H9 (cell line): ENCODE data around the gene CSNK1G1. TPM values are rescaled to one million over a fixed set of nuclear protein-coding genes. Genes with fewer than 3 reads are reported as not detected.

Experiments
- DNase-seq: peaks from one replicate; pipeline ENCODE4 v3.0.0-alpha.2; 2017
- H2AFZ ChIP-seq: one replicate; pipeline ENCODE4 v1.6.1; 2013; ENCODE audit warnings: mild to moderate bottlenecking, low read length, control low read depth, moderate library complexity
- H2AK5ac ChIP-seq: 2 replicates; pipeline ENCODE4 v1.6.1; 2013; ENCODE audit warnings: low read length, control low read depth, mixed read lengths; ENCODE audit not compliant: insufficient read length
- H2BK120ac ChIP-seq: one replicate; pipeline ENCODE4 v1.6.1; 2013; ENCODE audit warnings: low read depth, mild to moderate bottlenecking, low read length, control low read depth, inconsistent platforms; ENCODE audit not compliant: poor library complexity, severe bottlenecking
- H2BK12ac ChIP-seq: 2 replicates; pipeline ENCODE4 v1.6.1; 2013; ENCODE audit warnings: low read length, control low read depth, mixed read lengths, low read depth; ENCODE audit not compliant: insufficient read length
- H2BK15ac ChIP-seq: 2 replicates; pipeline ENCODE4 v1.6.1; 2013; ENCODE audit warnings: low read depth, low read length, control low read depth
- H2BK20ac ChIP-seq: one replicate; pipeline ENCODE4 v1.6.1; 2013; ENCODE audit warnings: low read depth, mild to moderate bottlenecking, low read length, control low read depth, inconsistent platforms; ENCODE audit not compliant: poor library complexity, severe bottlenecking
- H2BK5ac ChIP-seq: 2 replicates; pipeline ENCODE4 v1.6.1; 2013; ENCODE audit warnings: low read length, control low read depth, mixed read lengths; ENCODE audit not compliant: insufficient read length
- H3K14ac ChIP-seq: 2 replicates; pipeline ENCODE4 v1.6.1; 2013; ENCODE audit warnings: low read length, control low read depth; ENCODE audit not compliant: insufficient read depth
- H3K18ac ChIP-seq: 2 replicates; pipeline ENCODE4 v1.6.1; 2013; ENCODE audit warnings: low read depth, mild to moderate bottlenecking, mixed read lengths, low read length, control low read depth; ENCODE audit not compliant: insufficient read length
- H3K23ac ChIP-seq: 2 replicates; pipeline ENCODE4 v1.6.1; 2013; ENCODE audit warnings: low read length, control low read depth, mixed read lengths, low read depth; ENCODE audit not compliant: insufficient read length
- H3K23me2 ChIP-seq: 2 replicates; pipeline ENCODE4 v1.6.1; 2013; ENCODE audit warnings: low read depth, mild to moderate bottlenecking, mixed read lengths, low read length, control low read depth; ENCODE audit not compliant: insufficient read length, poor library complexity, severe bottlenecking
- H3K27ac ChIP-seq: 2 replicates; pipeline ENCODE4 v1.5.1; 2013; ENCODE audit warnings: low read length, control low read depth, mixed read lengths, low read depth; ENCODE audit not compliant: insufficient read length
- H3K27me3 ChIP-seq: 2 replicates; pipeline ENCODE4 v1.6.1; 2013; ENCODE audit warnings: low read length, control low read depth, inconsistent platforms; ENCODE audit not compliant: insufficient read depth
- H3K4ac ChIP-seq: 2 replicates; pipeline ENCODE4 v1.6.1; 2013; ENCODE audit warnings: low read depth, mild to moderate bottlenecking, control low read depth, inconsistent platforms, low read length, moderate library complexity
- H3K4me1 ChIP-seq: 2 replicates; pipeline ENCODE4 v1.6.1; 2013; ENCODE audit warnings: low read length, control low read depth, inconsistent platforms; ENCODE audit not compliant: insufficient read depth
- H3K4me2 ChIP-seq: 2 replicates; pipeline ENCODE4 v1.6.1; 2013; ENCODE audit warnings: low read length, control low read depth, mixed read lengths; ENCODE audit not compliant: insufficient read length, insufficient read depth
- H3K56ac ChIP-seq: 2 replicates; pipeline ENCODE4 v1.6.1; 2013; ENCODE audit warnings: low read depth, mild to moderate bottlenecking, mixed read lengths, low read length, control low read depth; ENCODE audit not compliant: insufficient read length
- H3K79me1 ChIP-seq: 2 replicates; pipeline ENCODE4 v1.6.1; 2013; ENCODE audit warnings: low read depth, mild to moderate bottlenecking, moderate library complexity, low read length, control low read depth, inconsistent platforms; ENCODE audit not compliant: insufficient read depth, poor library complexity, severe bottlenecking
- H3K79me2 ChIP-seq: 2 replicates; pipeline ENCODE4 v1.6.1; 2013; ENCODE audit warnings: low read length, control low read depth, inconsistent platforms; ENCODE audit not compliant: insufficient read depth
- H3K9ac ChIP-seq: 2 replicates; pipeline ENCODE4 v1.6.1; 2013; ENCODE audit warnings: low read length, control low read depth, mixed read lengths; ENCODE audit not compliant: insufficient read length; ENCODE audit errors: extremely low read depth
- H3K9me3 ChIP-seq: one replicate; pipeline ENCODE4 v1.6.1; 2013; ENCODE audit warnings: low read depth, low read length, inconsistent platforms; ENCODE audit not compliant: control insufficient read depth
- H3T11ph ChIP-seq: one replicate; pipeline ENCODE4 v1.6.1; 2013; ENCODE audit warnings: mild to moderate bottlenecking, low read length, control low read depth, inconsistent platforms
- H4K20me1 ChIP-seq: one replicate; pipeline ENCODE4 v1.6.1; 2013; ENCODE audit not compliant: control insufficient read depth, insufficient read length, insufficient read depth
- H4K5ac ChIP-seq: 2 replicates; pipeline ENCODE4 v1.6.1; 2013; ENCODE audit warnings: low read depth, mild to moderate bottlenecking, mixed read lengths, low read length, control low read depth; ENCODE audit not compliant: insufficient read length
- H4K8ac ChIP-seq: replicated peaks from 2 replicates; pipeline ENCODE4 v1.6.1; 2013; ENCODE audit warnings: low read length, control low read depth, mixed read lengths, low read depth; ENCODE audit not compliant: insufficient read length
- H4K91ac ChIP-seq: 2 replicates; pipeline ENCODE4 v1.6.1; 2013; ENCODE audit warnings: low read depth, mild to moderate bottlenecking, moderate library complexity, mixed read lengths, low read length, control low read depth; ENCODE audit not compliant: insufficient read length
- H3K27ac Mint-ChIP-seq, 3 experiments: 2 replicates in 2 of 3; 3 replicates in 1 of 3; pipeline ENCODE4 v1.8.0; 2020 to 2021; ENCODE audit warnings: mixed read lengths in 3 of 3, mild to moderate bottlenecking in 1 of 3, moderate library complexity in 1 of 3
- H3K27me3 Mint-ChIP-seq: 2 replicates; pipeline ENCODE4 v1.8.0; 2021; ENCODE audit warnings: low read depth, mild to moderate bottlenecking, moderate library complexity, mixed read lengths
- H3K36me3 Mint-ChIP-seq, 3 experiments: 2 replicates in 2 of 3; 3 replicates in 1 of 3; pipeline ENCODE4 v1.8.0; 2020 to 2021; ENCODE audit warnings: low read depth in 3 of 3, mixed read lengths in 3 of 3; ENCODE audit not compliant: insufficient read depth in 1 of 3
- H3K4me1 Mint-ChIP-seq, 2 experiments: 2 replicates each; pipeline ENCODE4 v1.8.0; 2020; ENCODE audit warnings: mixed read lengths in 2 of 2
- H3K4me3 Mint-ChIP-seq, 2 experiments: 2 replicates in 1 of 2; 3 replicates in 1 of 2; pipeline ENCODE4 v1.8.0; 2020 to 2021; ENCODE audit warnings: mild to moderate bottlenecking in 2 of 2, mixed read lengths in 2 of 2, moderate library complexity in 1 of 2
- H3K9me3 Mint-ChIP-seq, 2 experiments: 2 replicates in 1 of 2; 3 replicates in 1 of 2; pipeline ENCODE4 v1.8.0; 2020; ENCODE audit warnings: mild to moderate bottlenecking in 2 of 2, mixed read lengths in 2 of 2, moderate library complexity in 1 of 2
- WGBS: extraction: QIAGEN DNeasy Blood & Tissue Kit; methylation state at CpG from one replicate; pipeline ENCODE4 v1.1.7; 2013; ENCODE audit warnings: missing lambda C conversion rate, low lambda C conversion rate, mixed read lengths; ENCODE audit not compliant: insufficient read length; ENCODE audit errors: extremely low coverage; 5-methylcytosine and 5-hydroxymethylcytosine counted together
- total RNA-seq: library from RNA; stranded (reverse); gene quantifications from 2 replicates; pipeline ENCODE4 v1.2.1, GENCODE V29; 2021
- TF ChIP-seq, protein P1 (sequence below): fragments of 200-600 bp; sonication (generic); conservative IDR thresholded peaks from 3 replicates; pipeline ENCODE4 v1.8.0; 2021; ENCODE audit warnings: antibody characterized with exemption, mild to moderate bottlenecking

Gene CSNK1G1
- total RNA-seq, 1 experiment from 2014 or later, result 17.1 TPM

DNA sequence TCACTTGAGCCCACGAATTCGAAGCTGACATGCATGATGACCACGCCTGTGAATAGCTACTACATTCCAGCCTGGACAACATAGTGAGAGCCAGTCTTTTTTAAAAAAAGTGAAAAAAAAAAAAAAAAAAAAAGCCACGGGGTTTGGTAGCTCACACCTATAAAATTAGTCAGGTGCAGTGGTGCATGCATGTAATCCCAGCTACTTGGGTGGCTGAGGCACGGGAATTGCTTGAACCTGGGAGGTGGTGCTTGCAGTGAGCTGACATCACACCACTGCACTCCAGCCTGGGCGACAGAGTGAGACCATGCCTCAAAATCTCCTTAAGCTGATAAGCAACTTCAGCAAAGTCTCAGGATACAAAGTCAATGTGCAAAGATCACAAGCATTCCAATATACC, 44.4 kb downstream of the CSNK1G1 start:
- no CpG with 5 or more reads among the region's 6 CpGs for WGBS
- Histone ChIP-seq H3K18ac (no peak overlapping the region), H3K56ac (no peak overlapping the region), H3K23me2 (no peaks in the 10 kb centered on the region), H3K4me2 (no peak overlapping the region), H3K9ac (no peak overlapping the region), H3K79me1 (no peaks in the 10 kb centered on the region), H2AFZ (no peak overlapping the region), H4K20me1 (no peaks in the 10 kb centered on the region), H3K4ac (no peak overlapping the region), H3K9me3 (no peaks in the 10 kb centered on the region), H4K8ac (no peak overlapping the region), H3K79me2 (no peaks in the 10 kb centered on the region), H3K14ac (no peak overlapping the region), H2BK12ac (no peak overlapping the region), H2BK120ac (no peak overlapping the region), H2BK15ac (no peak overlapping the region), H4K91ac (no peak overlapping the region), H3K27ac (no peak overlapping the region), H3K4me1 (no peaks in the 10 kb centered on the region), H3K23ac (no peak overlapping the region), H2BK20ac (no peak overlapping the region), H3K27me3 (no peaks in the 10 kb centered on the region), H4K5ac (no peak overlapping the region), H2AK5ac (no peak overlapping the region), H2BK5ac (no peak overlapping the region), H3T11ph (no peak overlapping the region)
- DNase-seq, result no peak
- H3K4me1 Mint-ChIP-seq, result peaks cover 17 to 24% of the 10 kb centered on the region in 2 experiments
- peaks cover 0 to 17% (median 4%) of the 10 kb centered on the region in 3 experiments; a peak in 5 of 7 replicates for H3K36me3 Mint-ChIP-seq
- no peak overlapping the region for H3K4me3 Mint-ChIP-seq
- H3K27ac Mint-ChIP-seq, result no peak overlapping the region
- TF ChIP-seq, protein P1, sequence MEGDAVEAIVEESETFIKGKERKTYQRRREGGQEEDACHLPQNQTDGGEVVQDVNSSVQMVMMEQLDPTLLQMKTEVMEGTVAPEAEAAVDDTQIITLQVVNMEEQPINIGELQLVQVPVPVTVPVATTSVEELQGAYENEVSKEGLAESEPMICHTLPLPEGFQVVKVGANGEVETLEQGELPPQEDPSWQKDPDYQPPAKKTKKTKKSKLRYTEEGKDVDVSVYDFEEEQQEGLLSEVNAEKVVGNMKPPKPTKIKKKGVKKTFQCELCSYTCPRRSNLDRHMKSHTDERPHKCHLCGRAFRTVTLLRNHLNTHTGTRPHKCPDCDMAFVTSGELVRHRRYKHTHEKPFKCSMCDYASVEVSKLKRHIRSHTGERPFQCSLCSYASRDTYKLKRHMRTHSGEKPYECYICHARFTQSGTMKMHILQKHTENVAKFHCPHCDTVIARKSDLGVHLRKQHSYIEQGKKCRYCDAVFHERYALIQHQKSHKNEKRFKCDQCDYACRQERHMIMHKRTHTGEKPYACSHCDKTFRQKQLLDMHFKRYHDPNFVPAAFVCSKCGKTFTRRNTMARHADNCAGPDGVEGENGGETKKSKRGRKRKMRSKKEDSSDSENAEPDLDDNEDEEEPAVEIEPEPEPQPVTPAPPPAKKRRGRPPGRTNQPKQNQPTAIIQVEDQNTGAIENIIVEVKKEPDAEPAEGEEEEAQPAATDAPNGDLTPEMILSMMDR, result no peak
- H3K9me3 Mint-ChIP-seq, result peaks cover 4 to 6% of the 10 kb centered on the region in 2 experiments; a peak in 4 of 5 replicates
- no peaks in the 10 kb centered on the region for H3K27me3 Mint-ChIP-seq
